Measurements from ENCODE around the gene GDF15.

The GDF15 gene

DNA sequence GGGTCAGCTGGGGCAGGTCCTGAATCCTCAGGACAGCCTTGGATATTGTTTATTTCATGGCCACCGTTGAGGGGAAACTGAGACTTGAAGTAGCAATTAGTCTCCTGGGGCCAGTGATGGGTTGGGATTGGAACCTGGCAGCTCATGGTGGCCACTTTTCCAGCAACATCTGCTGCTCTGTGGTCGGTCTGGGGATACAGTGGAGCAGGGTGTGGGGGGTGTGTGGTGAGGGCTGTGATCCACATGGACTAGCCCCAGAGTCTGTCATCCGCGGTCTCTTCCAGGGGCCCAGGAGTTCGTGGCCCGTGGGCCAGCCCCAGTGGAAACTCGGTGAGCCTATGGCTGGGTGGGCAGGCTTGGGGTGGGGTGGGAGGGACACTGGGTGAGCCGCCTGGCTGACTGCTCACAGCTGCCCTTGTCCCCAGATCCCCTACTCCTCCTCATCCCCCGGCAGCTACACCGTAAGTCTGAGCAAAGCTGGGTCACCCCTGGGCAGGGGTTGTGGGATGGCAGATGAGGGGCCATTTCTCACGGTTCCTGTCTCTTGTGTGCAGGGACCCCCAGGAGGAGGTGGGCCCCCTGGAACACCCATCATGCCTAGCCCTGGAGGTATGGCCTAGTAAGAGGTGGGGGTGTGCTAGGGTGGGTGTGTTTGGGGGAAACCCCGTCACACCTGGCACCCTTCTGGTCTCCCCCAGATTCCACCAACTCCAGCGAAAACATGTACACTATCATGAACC, 46.5 kb downstream of the GDF15 start:
- no peak for TF ChIP-seq ZNF274 (IDR thresholded peaks at IDR 0.05; ENCODE audit: low read depth, low read length)
- peak overlapping the region; percentile 54; the same call in 1 of the 2 replicates for H3K4me3 ChIP-seq (ENCODE audit: low read length)

DNA sequence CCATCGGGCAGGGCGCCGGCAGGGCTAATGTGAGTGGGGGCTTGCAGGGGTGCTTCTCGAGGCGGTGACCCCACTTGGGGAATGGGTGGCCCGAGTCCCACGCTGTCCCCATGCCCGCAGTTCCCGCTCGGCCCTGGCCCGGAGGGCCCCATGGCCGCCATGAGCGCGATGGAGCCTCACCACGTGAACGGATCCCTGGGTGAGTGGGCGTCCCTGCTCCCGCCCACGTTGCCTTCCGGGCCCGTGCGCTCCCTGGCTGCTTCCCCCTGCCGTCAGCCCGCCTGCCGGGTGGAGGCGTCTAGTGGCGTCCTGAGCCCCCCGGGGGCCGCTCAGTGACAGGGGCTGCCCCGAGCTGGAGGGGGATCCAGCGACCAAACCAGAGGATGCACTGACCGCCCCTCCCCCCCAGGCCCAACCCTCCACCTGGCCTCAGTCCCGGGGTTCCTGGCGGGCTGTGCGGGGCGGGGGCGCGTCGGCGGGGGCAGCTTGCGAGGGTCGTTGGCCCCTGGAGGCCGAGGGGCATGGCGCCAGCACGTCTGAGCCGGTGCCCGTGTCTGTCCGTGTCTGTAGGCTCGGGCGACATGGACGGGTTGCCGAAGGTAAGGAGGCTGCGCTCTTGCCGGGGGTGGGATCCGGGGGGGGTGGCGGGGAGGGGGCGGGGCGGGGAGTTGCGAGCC, 47.2 kb downstream of the GDF15 start:
- peak overlapping the region; percentile 54; the same call in 1 of the 2 replicates for H3K4me3 ChIP-seq (ENCODE audit: low read length)
- TF ChIP-seq ZNF274 (IDR thresholded peaks at IDR 0.05; ENCODE audit: low read depth, low read length) = no peak

DNA sequence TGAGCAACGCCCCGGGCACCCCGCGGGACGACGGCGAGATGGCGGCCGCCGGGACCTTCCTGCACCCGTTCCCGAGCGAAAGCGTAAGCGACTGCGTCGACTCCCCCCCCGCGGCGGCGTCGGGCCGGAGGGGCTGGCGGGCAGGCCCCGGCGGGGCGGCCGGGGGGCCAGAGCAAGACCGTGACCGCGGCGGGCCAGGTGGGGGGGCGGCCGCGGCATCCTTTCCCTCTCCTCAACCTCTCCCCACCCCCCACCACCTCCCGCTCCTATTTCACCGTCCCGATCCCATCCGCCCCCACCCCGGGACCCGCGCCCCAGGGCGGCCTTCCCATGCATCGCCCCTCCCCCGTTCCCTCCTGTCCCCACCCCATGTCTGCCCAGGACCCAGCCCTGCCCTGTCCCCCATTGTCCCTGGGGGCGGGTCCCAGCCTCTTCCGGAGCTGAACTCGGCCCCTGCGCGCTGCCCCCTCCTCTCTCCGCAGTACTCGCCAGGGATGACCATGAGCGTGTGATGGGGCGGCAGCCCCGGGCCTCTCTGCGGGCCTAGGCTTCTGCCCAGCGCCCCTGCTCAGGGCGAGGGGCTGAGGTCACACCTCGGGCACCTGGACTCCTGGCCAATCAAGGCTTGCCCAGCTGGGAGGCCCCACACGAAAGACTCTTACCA, 47.9 kb downstream of the GDF15 start:
- no peak for TF ChIP-seq ZNF274 (IDR thresholded peaks at IDR 0.05; ENCODE audit: low read depth, low read length)
- H3K4me3 ChIP-seq (ENCODE audit: low read length) = peak overlapping the region; percentile 13; the same call in 1 of the 2 replicates

DNA sequence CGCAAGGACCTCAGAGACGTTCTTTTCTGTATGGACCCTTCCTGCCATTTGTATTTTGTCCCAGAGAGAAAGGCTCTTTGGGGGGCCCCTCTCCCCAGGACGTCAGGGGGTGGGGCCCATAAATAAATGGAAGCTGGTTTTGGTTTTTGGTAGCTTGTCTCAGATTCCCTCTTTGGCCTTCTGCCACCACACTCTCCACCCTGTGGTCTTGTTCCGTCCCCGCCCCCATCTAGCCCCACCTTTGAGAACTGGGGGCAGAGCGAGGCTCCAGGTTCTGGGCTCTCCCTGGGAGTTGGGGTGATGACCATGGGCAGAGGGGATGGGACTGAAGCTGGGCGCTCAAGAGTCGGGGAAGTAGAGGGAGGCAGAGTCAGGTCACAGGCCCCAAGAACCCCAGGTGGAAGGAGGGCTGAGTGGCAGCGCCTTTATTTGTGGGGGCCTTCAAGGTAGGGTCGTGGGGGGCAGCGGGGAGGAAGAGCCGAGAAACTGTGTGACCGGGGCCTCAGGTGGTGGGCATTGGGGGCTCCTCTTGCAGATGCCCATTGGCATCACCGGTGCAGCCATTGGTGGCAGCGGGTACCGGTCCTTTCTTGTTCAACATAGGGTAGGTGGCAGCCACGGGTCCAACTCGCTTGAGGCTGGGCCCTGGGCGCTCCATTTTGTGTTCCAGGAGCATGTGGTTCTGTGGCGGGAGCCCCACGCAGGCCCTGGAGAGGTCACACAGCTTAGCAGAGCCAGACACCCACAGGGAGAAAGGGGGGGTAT, 48.6 kb downstream of the GDF15 start:
- H3K4me3 ChIP-seq (ENCODE audit: low read length) = no peak overlapping the region
- no peak for TF ChIP-seq ZNF274 (IDR thresholded peaks at IDR 0.05; ENCODE audit: low read depth, low read length)

DNA sequence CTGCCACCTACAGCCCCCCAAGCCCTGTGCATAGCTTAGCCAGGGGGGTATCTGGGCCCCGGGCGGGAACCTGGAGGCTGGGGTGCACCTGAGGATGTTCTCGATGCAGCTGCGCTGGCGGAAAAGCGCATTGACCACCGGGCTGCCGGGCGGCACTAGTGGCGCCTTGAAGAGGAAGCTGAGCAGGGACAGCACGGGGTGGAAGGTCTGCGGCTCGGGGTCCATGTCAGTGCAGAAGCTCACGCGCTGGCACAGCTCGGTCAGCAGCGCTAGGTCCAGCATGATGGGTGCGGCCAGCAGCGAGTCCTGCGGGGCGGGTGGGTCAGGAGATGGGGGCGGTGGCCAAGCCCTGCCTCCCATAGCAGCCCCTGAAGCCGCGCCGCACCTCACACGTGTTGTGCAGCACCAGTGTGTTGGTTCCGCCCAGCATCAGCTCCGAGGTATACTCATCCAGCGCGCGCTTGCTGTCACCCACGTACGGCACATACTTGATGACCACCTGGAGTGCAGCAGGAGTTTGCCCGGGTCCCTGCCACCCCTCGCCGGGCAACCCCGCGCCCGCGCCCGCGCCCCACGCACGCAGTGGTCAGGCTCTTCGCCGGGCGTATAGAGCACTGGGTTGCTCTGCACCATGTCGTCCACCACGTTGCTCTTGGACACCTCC, 49.4 kb downstream of the GDF15 start:
- no peak for TF ChIP-seq ZNF274 (IDR thresholded peaks at IDR 0.05; ENCODE audit: low read depth, low read length)
- H3K4me3 ChIP-seq (ENCODE audit: low read length) = no peak overlapping the region

DNA sequence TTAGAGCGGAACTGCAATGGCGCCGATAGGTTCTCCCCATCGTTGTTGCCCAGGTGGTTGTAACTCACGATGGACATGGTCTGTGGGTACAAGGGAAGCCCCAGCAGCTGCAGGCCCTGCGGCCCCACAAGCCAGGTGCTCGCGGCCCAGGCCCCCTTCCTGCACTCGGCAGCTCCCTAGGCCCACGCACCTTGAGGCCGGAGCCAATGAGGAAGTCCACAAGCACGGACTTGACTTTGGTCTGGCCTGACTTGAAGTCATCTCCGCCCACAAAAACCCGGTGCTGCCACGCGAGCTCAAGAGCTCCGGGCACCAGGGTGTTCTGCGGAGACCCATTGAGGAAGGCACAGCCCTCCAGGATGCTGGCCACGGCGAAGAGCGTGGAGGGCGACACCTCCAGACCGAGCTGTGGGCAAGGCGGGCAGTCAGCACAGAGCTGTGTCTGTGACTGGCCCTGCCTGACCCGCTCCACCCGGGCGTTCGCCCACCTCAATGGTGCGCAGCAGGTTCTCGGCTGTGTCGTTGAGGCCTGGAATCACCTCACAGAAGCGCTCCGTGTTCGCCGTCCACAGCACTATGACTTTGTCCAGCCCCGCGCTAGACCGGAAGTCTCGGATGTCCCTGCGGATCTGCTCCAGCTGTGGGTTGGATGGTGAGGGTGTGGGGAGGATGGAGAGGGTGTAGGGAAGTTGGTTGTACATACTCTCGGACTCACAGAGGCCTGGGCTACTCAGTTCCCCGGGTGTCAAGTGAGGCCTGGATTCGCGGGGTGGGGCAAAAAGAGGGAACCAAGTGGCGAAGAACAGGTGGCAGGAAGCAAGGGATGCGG, 50.1 kb downstream of the GDF15 start:
- H3K4me3 ChIP-seq (ENCODE audit: low read length) = peak overlapping the region; percentile 45; the same call in 1 of the 2 replicates

DNA sequence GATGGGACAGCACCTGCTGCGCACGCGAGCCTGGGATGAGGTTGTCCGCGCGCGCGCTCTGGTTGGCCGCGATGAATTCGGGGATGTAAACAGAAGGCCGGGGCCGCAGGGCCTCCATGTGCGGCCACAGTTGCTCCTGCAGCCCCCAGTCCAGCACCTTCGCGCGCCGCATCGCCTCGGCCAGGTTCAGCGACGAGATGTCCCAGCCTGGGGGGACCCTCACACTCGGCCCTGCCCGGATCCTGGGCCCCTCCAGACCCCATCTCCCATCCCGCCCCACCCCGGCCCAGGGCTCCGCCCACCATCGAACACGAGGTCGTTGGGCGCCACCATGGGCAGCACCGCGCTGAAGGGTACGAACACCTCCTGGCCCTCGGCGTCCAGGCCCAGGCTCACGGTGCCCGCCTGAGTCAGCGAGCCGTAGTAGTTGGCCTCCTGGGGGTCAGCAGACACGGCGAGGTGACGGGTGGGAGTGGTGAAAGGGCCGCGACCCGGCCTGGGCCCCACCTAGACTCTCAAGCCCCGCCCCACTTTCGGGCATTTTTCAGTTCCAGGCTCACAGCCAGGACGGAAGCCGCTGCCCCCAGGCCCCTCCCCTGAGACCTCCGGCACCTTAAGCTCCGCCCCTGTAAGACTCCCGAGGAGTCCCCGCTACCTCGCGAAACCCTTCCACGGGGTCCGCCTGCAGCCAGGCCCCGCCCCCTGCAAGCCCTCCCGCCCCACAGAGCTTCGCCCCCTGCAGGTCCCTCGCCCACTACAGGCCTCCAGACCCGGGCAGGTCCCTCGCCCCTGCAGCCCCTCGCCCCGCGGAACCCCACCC, 50.9 kb downstream of the GDF15 start:
- H3K4me3 ChIP-seq (ENCODE audit: low read length) = peak overlapping the region; percentile 45; the same call in 1 of the 2 replicates
- no peak for TF ChIP-seq ZNF274 (IDR thresholded peaks at IDR 0.05; ENCODE audit: low read depth, low read length)

More for the DNA sequence above, 50.1 kb downstream of the GDF15 start:
- TF ChIP-seq ZNF274 (IDR thresholded peaks at IDR 0.05; ENCODE audit: low read depth, low read length) = no peak

DNA sequence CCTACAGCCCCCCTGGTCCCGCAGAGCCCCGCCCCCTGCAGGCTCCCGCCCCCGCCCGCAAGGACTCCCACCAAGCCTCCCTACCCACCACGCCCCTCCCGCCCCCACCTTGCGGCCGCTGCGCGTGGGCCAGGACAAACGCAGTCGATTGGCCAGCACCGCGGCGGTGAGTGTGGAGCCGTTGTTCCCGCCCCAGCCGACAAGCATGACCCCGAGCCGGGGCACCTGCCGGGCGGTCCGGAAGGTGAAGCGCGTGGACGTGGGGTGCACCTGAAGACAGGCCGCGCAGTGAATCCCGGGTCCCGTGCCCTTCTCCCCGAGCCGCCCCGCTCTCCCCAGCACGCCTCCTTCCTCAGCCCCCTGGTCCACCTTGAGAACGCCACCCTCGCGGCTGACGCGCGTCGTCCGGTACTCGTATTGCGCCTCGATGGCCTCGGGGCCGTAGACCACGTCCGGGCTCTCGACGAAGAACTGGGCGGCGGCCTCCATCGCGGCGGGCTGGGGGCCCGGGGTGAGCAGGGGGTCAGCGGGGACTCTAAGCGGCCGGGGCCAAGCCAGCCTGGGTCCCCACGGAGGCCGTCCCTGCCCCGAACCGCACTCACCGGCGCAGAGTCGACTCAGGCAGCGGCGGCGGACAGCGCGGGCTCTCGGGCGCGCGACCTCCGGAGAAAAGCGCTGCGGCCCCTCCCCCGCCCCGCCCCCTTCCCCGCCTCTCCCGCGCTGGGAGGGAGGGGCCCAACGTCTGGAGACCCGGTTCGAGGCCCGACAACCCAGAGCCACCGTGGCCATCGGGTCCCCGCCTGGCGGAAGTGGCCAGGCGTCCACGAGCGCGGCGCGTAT, 51.8 kb downstream of the GDF15 start, which contains the start of gene ISYNA1:
Gene ISYNA1 (minus strand): TSS at position 643 of the 840 bp plus-strand sequence. CDS start 154 bp downstream, at position 489.
- no peak for TF ChIP-seq ZNF274 (IDR thresholded peaks at IDR 0.05; ENCODE audit: low read depth, low read length)
- H3K4me3 ChIP-seq (ENCODE audit: low read length) = peak within 1 kb of the TSS; percentile 58; the same call in 1 of the 2 replicates

DNA sequence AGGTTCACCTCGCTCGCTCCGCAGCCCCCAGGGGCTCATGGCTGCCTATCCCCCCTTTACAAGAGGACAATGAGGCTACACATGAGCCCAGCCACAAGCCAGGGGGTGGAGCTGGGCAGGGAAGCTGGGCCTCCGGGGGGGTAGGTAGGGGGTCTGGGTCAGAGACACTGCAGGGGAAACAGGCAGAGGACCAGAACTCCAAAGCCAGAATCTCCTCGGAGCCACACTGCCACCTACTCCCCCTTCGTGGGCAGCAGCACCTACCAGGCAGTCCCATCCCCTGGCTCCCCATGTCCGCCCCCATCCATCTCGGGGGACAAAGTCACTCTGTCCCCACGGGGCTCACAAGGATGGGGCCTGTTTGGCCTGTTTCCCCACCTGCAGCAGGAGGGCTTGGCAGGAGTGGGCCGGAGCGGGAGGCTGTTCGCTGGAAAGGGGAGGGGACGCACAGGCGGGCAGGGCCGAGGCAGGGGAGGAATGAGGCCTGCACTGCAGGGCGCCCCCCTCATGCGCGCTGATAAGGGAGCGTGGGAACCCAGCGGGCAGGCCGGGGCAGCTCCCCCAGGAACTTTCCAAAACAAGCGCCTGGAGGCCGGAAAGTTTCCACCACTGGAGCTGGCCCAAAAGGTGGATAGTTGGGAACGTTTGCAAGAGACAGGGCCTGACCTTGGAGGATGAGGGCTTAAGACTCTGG, 52.5 kb downstream of the GDF15 start:
- TF ChIP-seq ZNF274 (IDR thresholded peaks at IDR 0.05; ENCODE audit: low read depth, low read length) = no peak
- H3K4me3 ChIP-seq (ENCODE audit: low read length) = no peak overlapping the region
